GM12892 (cell line): ENCODE results near the gene POP7.

Experiments used
- POLR2A ChIP-seq: IDR thresholded peaks from 2 replicates; pipeline ENCODE4 v1.6.1; 2011; ENCODE audit warnings: low read depth, low read length, control low read depth
- POLR2AphosphoS5 ChIP-seq: IDR thresholded peaks from 2 replicates; pipeline ENCODE4 v1.6.1; 2011; ENCODE audit warnings: low read depth, low read length, control low read depth

GRCh38 chr7:100705320-100705752 lies 585 bp upstream of the POP7 start:
- TF ChIP-seq POLR2AphosphoS5 (peak; percentile 12; the same call in 1 of the 2 replicates), POLR2A (no peak)
